GM12891 (cell line): ENCODE measurements around the gene RRAD. TPM values are rescaled to one million over a fixed set of nuclear protein-coding genes. Genes with fewer than 3 reads are reported as not detected.
"Not testable (repeated sequence)": the region's sequence is repeated elsewhere in the genome, so short reads cannot be mapped to it uniquely, and the experiment has no call there.

Source experiments
- DNase-seq: peaks from one replicate; pipeline ENCODE4 v3.0.0; 2011; ENCODE audit warnings: low spot score; ENCODE audit not compliant: insufficient read length
- FAIRE-seq: peaks from 2 replicates; lab custom pipeline; 2011; peaks lifted over from hg19 to GRCh38; lab: Jason Lieb, UNC
- PAX5 ChIP-seq: IDR thresholded peaks from 2 replicates; pipeline ENCODE4 v1.6.1; 2011; ENCODE audit warnings: low read length, moderate library complexity, mild to moderate bottlenecking; ENCODE audit not compliant: insufficient read depth, severe bottlenecking
- POLR2A ChIP-seq: IDR thresholded peaks from 2 replicates; pipeline ENCODE4 v1.6.1; 2011; ENCODE audit warnings: low read depth, low read length, control low read depth
- POLR2AphosphoS5 ChIP-seq: IDR thresholded peaks from 2 replicates; pipeline ENCODE4 v1.6.1; 2011; ENCODE audit warnings: low read depth, low read length, control low read depth
- POU2F2 ChIP-seq: IDR thresholded peaks from 2 replicates; pipeline ENCODE4 v1.6.1; 2011; ENCODE audit warnings: low read depth, mild to moderate bottlenecking, control low read depth, low read length, moderate library complexity
- SPI1 ChIP-seq: IDR thresholded peaks from 2 replicates; pipeline ENCODE4 v1.6.1; 2011; ENCODE audit warnings: low read depth, low read length, control low read depth
- TAF1 ChIP-seq: IDR thresholded peaks from 2 replicates; pipeline ENCODE4 v1.6.1; 2011; ENCODE audit warnings: low read depth, low read length, control low read depth
- polyA plus RNA-seq: library from polyadenylated mRNA; unstranded; fragments of >200 nt; gene quantifications from one replicate; pipeline ENCODE4 v1.2.1, GENCODE V29; 2012; ENCODE audit warnings: low read depth, missing spikeins, inconsistent platforms; ENCODE audit not compliant: missing spikeins

RRAD gene
- polyA plus RNA-seq, result 2.7 TPM

GRCh38 chr16:66925322-66925840 is at the start of gene RRAD:
RRAD (minus strand) TSS chr16:66925535; CDS start chr16:66925179, 356 bp downstream.
- TF ChIP-seq TAF1 (no peak), POLR2AphosphoS5 (no peak), POU2F2 (no peak), SPI1 (no peak), POLR2A (no peak), PAX5 (no peak)
- no peak for FAIRE-seq
- no peak for DNase-seq

GRCh38 chr16:66974932-66975246 is 49.6 kb upstream of the RRAD start:
- not testable (repeated sequence) for DNase-seq, FAIRE-seq

GRCh38 chr16:66974156-66974931 is 49.0 kb upstream of the RRAD start:
- FAIRE-seq, DNase-seq: not testable (repeated sequence)

- TF ChIP-seq POLR2AphosphoS5 (no peak), POU2F2 (no peak), SPI1 (no peak), POLR2A (no peak), PAX5 (no peak), TAF1 (no peak)
- DNase-seq (no peak), FAIRE-seq (no peak)
These were observed 48.4 kb upstream of the RRAD start for GRCh38 chr16:66973716-66974115.

- TF ChIP-seq PAX5 (no peak), POLR2AphosphoS5 (no peak), TAF1 (no peak), SPI1 (no peak), POLR2A (no peak), POU2F2 (no peak)
- FAIRE-seq, result no peak
- no peak for DNase-seq
These were observed 47.6 kb upstream of the RRAD start for GRCh38 chr16:66972983-66973382.

- FAIRE-seq, result peak; percentile 26
- DNase-seq, result no peak
- no peak for TF ChIP-seq TAF1
These were observed 45.7 kb upstream of the RRAD start for GRCh38 chr16:66970775-66971720.

GRCh38 chr16:66968847-66969246 is 43.5 kb upstream of the RRAD start:
- TF ChIP-seq SPI1, result no peak
- no peak for TF ChIP-seq TAF1
- FAIRE-seq (no peak), DNase-seq (no peak)

GRCh38 chr16:66964049-66964448 is 38.7 kb upstream of the RRAD start:
- no peak for TF ChIP-seq SPI1
- no peak for TF ChIP-seq TAF1
- TF ChIP-seq POU2F2, result no peak
- TF ChIP-seq POLR2AphosphoS5, result no peak
- no peak for TF ChIP-seq PAX5
- no peak for TF ChIP-seq POLR2A
- DNase-seq (no peak), FAIRE-seq (no peak)

GRCh38 chr16:66961914-66962313 is 36.6 kb upstream of the RRAD start:
- no peak for TF ChIP-seq SPI1
- TF ChIP-seq POU2F2, result no peak
- no peak for TF ChIP-seq PAX5
- TF ChIP-seq POLR2A, result no peak
- no peak for TF ChIP-seq TAF1
- no peak for TF ChIP-seq POLR2AphosphoS5
- DNase-seq (no peak), FAIRE-seq (peak; percentile 67)
